ENCODE results near the gene THBS2.
"Not testable (repeated sequence)": the region's sequence is repeated elsewhere in the genome, so short reads cannot be mapped to it uniquely, and the experiment has no call there.

Gene THBS2

GRCh38 chr6:169271158-169271876 is 17.7 kb upstream of the THBS2 start:
- no peak for DNase-seq

- not testable (repeated sequence) for DNase-seq
Measured at GRCh38 chr6:169270077-169270380, 16.4 kb upstream of the THBS2 start.

GRCh38 chr6:169269180-169270076 is 15.8 kb upstream of the THBS2 start:
- no peak for DNase-seq

GRCh38 chr6:169268276-169268675 is 14.6 kb upstream of the THBS2 start:
- DNase-seq = no peak

GRCh38 chr6:169266746-169267591 is 13.3 kb upstream of the THBS2 start:
- DNase-seq = no peak

GRCh38 chr6:169266261-169266660 is 12.6 kb upstream of the THBS2 start:
- DNase-seq = no peak

GRCh38 chr6:169265486-169266131 is 12.0 kb upstream of the THBS2 start:
- no peak for DNase-seq

- no peak for DNase-seq
Measured at GRCh38 chr6:169263836-169264608, 10.4 kb upstream of the THBS2 start.

- DNase-seq = no peak
Measured at GRCh38 chr6:169263374-169263773, 9.7 kb upstream of the THBS2 start.

- not testable (repeated sequence) for DNase-seq
Measured at GRCh38 chr6:169262602-169263001, 9.0 kb upstream of the THBS2 start.

- no peak for DNase-seq
Measured at GRCh38 chr6:169256518-169256917, 2.9 kb upstream of the THBS2 start.

- no peak for DNase-seq
Measured at GRCh38 chr6:169256061-169256460, 2.4 kb upstream of the THBS2 start.

GRCh38 chr6:169255643-169256042 is 2.0 kb upstream of the THBS2 start:
- no peak for DNase-seq

- DNase-seq = no peak
Measured at GRCh38 chr6:169254456-169255316, 1.0 kb upstream of the THBS2 start.

- DNase-seq = no peak
Measured at GRCh38 chr6:169252505-169253189, 999 bp downstream of the THBS2 start.

GRCh38 chr6:169251822-169252504 is 1.7 kb downstream of the THBS2 start:
- no peak for DNase-seq

- DNase-seq = no peak
Measured at GRCh38 chr6:169251371-169251802, 2.3 kb downstream of the THBS2 start.

- no peak for DNase-seq
Measured at GRCh38 chr6:169250660-169251059, 3.0 kb downstream of the THBS2 start.

- no peak for DNase-seq
Measured at GRCh38 chr6:169249057-169249456, 4.6 kb downstream of the THBS2 start.

GRCh38 chr6:169248521-169248971 is 5.1 kb downstream of the THBS2 start:
- no peak for DNase-seq

Measured in stimulated activated CD4-positive, alpha-beta T cell treated with anti-CD3 and anti-CD28 coated beads, Interleukin-12 subunit alpha, Interleukin-12 subunit beta, amount 100 ng/mL, for 4 hours (primary cell).